ENCODE results near the gene SH2D3C.

SH2D3C gene

GRCh38 chr9:127802576-127803443, 24.3 kb upstream of the SH2D3C start, which contains the start of gene FPGS:
TSS of gene FPGS (plus strand) at chr9:127802882. CDS start at chr9:127802925, 43 bp downstream.
- H2BK120ac ChIP-seq (ENCODE audit: low read depth, low read length): no peak within 1 kb of the TSS
- H4K5ac ChIP-seq (ENCODE audit: low read length): no peak within 1 kb of the TSS
- H3K4me1 ChIP-seq (ENCODE audit: control insufficient read depth, low read depth, low read length): peaks cover 2% of the 10 kb centered on the region
- H2BK5ac ChIP-seq (ENCODE audit: low read length): no peak within 1 kb of the TSS
- no peak within 1 kb of the TSS for H2BK15ac ChIP-seq (replicated peaks; ENCODE audit: low read depth)
- peak within 1 kb of the TSS; percentile 88 for H3K9ac ChIP-seq (ENCODE audit: low read length)
- no peak within 1 kb of the TSS for H3K23ac ChIP-seq (ENCODE audit: low read length)
- H3K27ac ChIP-seq (ENCODE audit: low read depth, low read length): peak within 1 kb of the TSS; percentile 78
- H3K4ac ChIP-seq (ENCODE audit: low read depth, low read length): peak within 1 kb of the TSS; percentile 74
- H3K4me3 ChIP-seq (ENCODE audit: low read length): peak within 1 kb of the TSS; percentile 71
- H3K79me1 ChIP-seq (ENCODE audit: low read length): peaks cover 9% of the 10 kb centered on the region
- peak within 1 kb of the TSS; percentile 91 for H3K18ac ChIP-seq (ENCODE audit: low read length)
- peak; percentile 96 for DNase-seq
- H3K79me2 ChIP-seq (ENCODE audit: control insufficient read depth, insufficient read depth, low read length): peaks cover 11% of the 10 kb centered on the region
- no peak within 1 kb of the TSS for H4K8ac ChIP-seq (ENCODE audit: low read depth, low read length)
- no peaks in the 10 kb centered on the region for H3K27me3 ChIP-seq (ENCODE audit: insufficient read depth, low read length, poor library complexity)
- peak within 1 kb of the TSS; percentile 93 for H3K56ac ChIP-seq (ENCODE audit: low read length)
- H2AK5ac ChIP-seq (ENCODE audit: low read length): peak within 1 kb of the TSS; percentile 44
- H3K36me3 ChIP-seq (ENCODE audit: control insufficient read depth, insufficient read depth, low read length): no peaks in the 10 kb centered on the region
- no CpG with 5 or more reads among the region's 83 CpGs for WGBS (ENCODE audit: extremely low coverage, insufficient coverage, low lambda C conversion rate)
- H3K4me2 ChIP-seq (ENCODE audit: low read length): peak within 1 kb of the TSS; percentile 97

GRCh38 chr9:127801955-127802575, 23.6 kb upstream of the SH2D3C start:
- WGBS (ENCODE audit: extremely low coverage, insufficient coverage, low lambda C conversion rate): no CpG with 5 or more reads among the region's 10 CpGs
- no peak overlapping the region for H4K5ac ChIP-seq (ENCODE audit: low read length)
- H3K36me3 ChIP-seq (ENCODE audit: control insufficient read depth, insufficient read depth, low read length): no peaks in the 10 kb centered on the region
- peak overlapping the region; percentile 16 for H3K4me2 ChIP-seq (ENCODE audit: low read length)
- no peak overlapping the region for H2BK15ac ChIP-seq (replicated peaks; ENCODE audit: low read depth)
- H3K18ac ChIP-seq (ENCODE audit: low read length): no peak overlapping the region
- H3K79me1 ChIP-seq (ENCODE audit: low read length): peaks cover 9% of the 10 kb centered on the region
- H3K9ac ChIP-seq (ENCODE audit: low read length): peak overlapping the region; percentile 62
- H3K27me3 ChIP-seq (ENCODE audit: insufficient read depth, low read length, poor library complexity): no peaks in the 10 kb centered on the region
- no peak overlapping the region for H2BK5ac ChIP-seq (ENCODE audit: low read length)
- DNase-seq: no peak
- H3K4ac ChIP-seq (ENCODE audit: low read depth, low read length): no peak overlapping the region
- peaks cover 2% of the 10 kb centered on the region for H3K4me1 ChIP-seq (ENCODE audit: control insufficient read depth, low read depth, low read length)
- no peak overlapping the region for H2BK120ac ChIP-seq (ENCODE audit: low read depth, low read length)
- H3K56ac ChIP-seq (ENCODE audit: low read length): peak overlapping the region; percentile 75
- no peak overlapping the region for H3K27ac ChIP-seq (ENCODE audit: low read depth, low read length)
- H2AK5ac ChIP-seq (ENCODE audit: low read length): no peak overlapping the region
- H3K4me3 ChIP-seq (ENCODE audit: low read length): no peak overlapping the region
- no peak overlapping the region for H4K8ac ChIP-seq (ENCODE audit: low read depth, low read length)
- H3K23ac ChIP-seq (ENCODE audit: low read length): no peak overlapping the region
- H3K79me2 ChIP-seq (ENCODE audit: control insufficient read depth, insufficient read depth, low read length): peaks cover 11% of the 10 kb centered on the region

GRCh38 chr9:127796852-127797370, 18.4 kb upstream of the SH2D3C start:
- Histone ChIP-seq H2BK120ac (ENCODE audit: low read depth, low read length) (no peak overlapping the region), H4K8ac (ENCODE audit: low read depth, low read length) (no peak overlapping the region), H3K4me2 (ENCODE audit: low read length) (no peak overlapping the region), H2AK5ac (ENCODE audit: low read length) (no peak overlapping the region), H4K5ac (ENCODE audit: low read length) (no peak overlapping the region), H3K79me1 (ENCODE audit: low read length) (no peaks in the 10 kb centered on the region), H3K4ac (ENCODE audit: low read depth, low read length) (no peak overlapping the region), H3K23ac (ENCODE audit: low read length) (no peak overlapping the region), H3K36me3 (ENCODE audit: control insufficient read depth, insufficient read depth, low read length) (no peaks in the 10 kb centered on the region), H3K4me1 (ENCODE audit: control insufficient read depth, low read depth, low read length) (no peaks in the 10 kb centered on the region), H3K27me3 (ENCODE audit: insufficient read depth, low read length, poor library complexity) (no peaks in the 10 kb centered on the region), H3K56ac (ENCODE audit: low read length) (no peak overlapping the region), H3K79me2 (ENCODE audit: control insufficient read depth, insufficient read depth, low read length) (no peaks in the 10 kb centered on the region), H2BK5ac (ENCODE audit: low read length) (no peak overlapping the region), H3K18ac (ENCODE audit: low read length) (no peak overlapping the region), H2BK15ac (replicated peaks; ENCODE audit: low read depth) (no peak overlapping the region), H3K27ac (ENCODE audit: low read depth, low read length) (no peak overlapping the region), H3K4me3 (ENCODE audit: low read length) (no peak overlapping the region), H3K9ac (ENCODE audit: low read length) (no peak overlapping the region)
- no peak for DNase-seq
- WGBS (ENCODE audit: extremely low coverage, insufficient coverage, low lambda C conversion rate): no CpG with 5 or more reads among the region's 11 CpGs

- WGBS (ENCODE audit: extremely low coverage, insufficient coverage, low lambda C conversion rate): no CpG with 5 or more reads among the region's 8 CpGs
- H4K5ac ChIP-seq (ENCODE audit: low read length): no peak overlapping the region
- DNase-seq: no peak
- no peak overlapping the region for H3K56ac ChIP-seq (ENCODE audit: low read length)
- H3K4me3 ChIP-seq (ENCODE audit: low read length): no peak overlapping the region
- no peak overlapping the region for H3K27ac ChIP-seq (ENCODE audit: low read depth, low read length)
- no peak overlapping the region for H3K9ac ChIP-seq (ENCODE audit: low read length)
- H3K23ac ChIP-seq (ENCODE audit: low read length): no peak overlapping the region
- no peak overlapping the region for H2AK5ac ChIP-seq (ENCODE audit: low read length)
- H2BK5ac ChIP-seq (ENCODE audit: low read length): no peak overlapping the region
- H3K18ac ChIP-seq (ENCODE audit: low read length): no peak overlapping the region
- no peaks in the 10 kb centered on the region for H3K4me1 ChIP-seq (ENCODE audit: control insufficient read depth, low read depth, low read length)
- H2BK15ac ChIP-seq (replicated peaks; ENCODE audit: low read depth): no peak overlapping the region
- H4K8ac ChIP-seq (ENCODE audit: low read depth, low read length): no peak overlapping the region
- H3K36me3 ChIP-seq (ENCODE audit: control insufficient read depth, insufficient read depth, low read length): no peaks in the 10 kb centered on the region
- H2BK120ac ChIP-seq (ENCODE audit: low read depth, low read length): no peak overlapping the region
- no peaks in the 10 kb centered on the region for H3K79me1 ChIP-seq (ENCODE audit: low read length)
- no peak overlapping the region for H3K4ac ChIP-seq (ENCODE audit: low read depth, low read length)
- H3K4me2 ChIP-seq (ENCODE audit: low read length): no peak overlapping the region
- no peaks in the 10 kb centered on the region for H3K79me2 ChIP-seq (ENCODE audit: control insufficient read depth, insufficient read depth, low read length)
- no peaks in the 10 kb centered on the region for H3K27me3 ChIP-seq (ENCODE audit: insufficient read depth, low read length, poor library complexity)
These were observed 17.9 kb upstream of the SH2D3C start for GRCh38 chr9:127796225-127796813.

- Histone ChIP-seq H4K5ac (ENCODE audit: low read length) (no peak overlapping the region), H3K18ac (ENCODE audit: low read length) (no peak overlapping the region), H2BK5ac (ENCODE audit: low read length) (no peak overlapping the region), H3K9ac (ENCODE audit: low read length) (no peak overlapping the region), H3K27ac (ENCODE audit: low read depth, low read length) (no peak overlapping the region), H2BK15ac (replicated peaks; ENCODE audit: low read depth) (no peak overlapping the region), H2BK120ac (ENCODE audit: low read depth, low read length) (no peak overlapping the region), H3K79me2 (ENCODE audit: control insufficient read depth, insufficient read depth, low read length) (peaks cover 7% of the 10 kb centered on the region), H3K56ac (ENCODE audit: low read length) (no peak overlapping the region), H3K4me3 (ENCODE audit: low read length) (no peak overlapping the region), H3K36me3 (ENCODE audit: control insufficient read depth, insufficient read depth, low read length) (peaks cover 12% of the 10 kb centered on the region), H3K4ac (ENCODE audit: low read depth, low read length) (no peak overlapping the region), H3K27me3 (ENCODE audit: insufficient read depth, low read length, poor library complexity) (no peaks in the 10 kb centered on the region), H3K23ac (ENCODE audit: low read length) (no peak overlapping the region), H2AK5ac (ENCODE audit: low read length) (no peak overlapping the region), H3K4me2 (ENCODE audit: low read length) (no peak overlapping the region), H3K79me1 (ENCODE audit: low read length) (peaks cover 7% of the 10 kb centered on the region), H3K4me1 (ENCODE audit: control insufficient read depth, low read depth, low read length) (no peaks in the 10 kb centered on the region), H4K8ac (ENCODE audit: low read depth, low read length) (no peak overlapping the region)
- no peak for DNase-seq
- no CpG with 5 or more reads among the region's 14 CpGs for WGBS (ENCODE audit: extremely low coverage, insufficient coverage, low lambda C conversion rate)
These were observed 15.7 kb upstream of the SH2D3C start for GRCh38 chr9:127794001-127794791.

Measured in mesendoderm (in vitro differentiated cells).